ENCODE measurements around the gene PIGT.
"Not testable (repeated sequence)": the region's sequence is repeated elsewhere in the genome, so short reads cannot be mapped to it uniquely, and the experiment has no call there.

Gene PIGT

GRCh38 chr20:45452238-45452637 lies 36.3 kb downstream of the PIGT start:
- no peak overlapping the region for H3K4me3 ChIP-seq (ENCODE audit: low read length)
- no peak for DNase-seq (ENCODE audit: low read depth, low spot score)

DNA sequence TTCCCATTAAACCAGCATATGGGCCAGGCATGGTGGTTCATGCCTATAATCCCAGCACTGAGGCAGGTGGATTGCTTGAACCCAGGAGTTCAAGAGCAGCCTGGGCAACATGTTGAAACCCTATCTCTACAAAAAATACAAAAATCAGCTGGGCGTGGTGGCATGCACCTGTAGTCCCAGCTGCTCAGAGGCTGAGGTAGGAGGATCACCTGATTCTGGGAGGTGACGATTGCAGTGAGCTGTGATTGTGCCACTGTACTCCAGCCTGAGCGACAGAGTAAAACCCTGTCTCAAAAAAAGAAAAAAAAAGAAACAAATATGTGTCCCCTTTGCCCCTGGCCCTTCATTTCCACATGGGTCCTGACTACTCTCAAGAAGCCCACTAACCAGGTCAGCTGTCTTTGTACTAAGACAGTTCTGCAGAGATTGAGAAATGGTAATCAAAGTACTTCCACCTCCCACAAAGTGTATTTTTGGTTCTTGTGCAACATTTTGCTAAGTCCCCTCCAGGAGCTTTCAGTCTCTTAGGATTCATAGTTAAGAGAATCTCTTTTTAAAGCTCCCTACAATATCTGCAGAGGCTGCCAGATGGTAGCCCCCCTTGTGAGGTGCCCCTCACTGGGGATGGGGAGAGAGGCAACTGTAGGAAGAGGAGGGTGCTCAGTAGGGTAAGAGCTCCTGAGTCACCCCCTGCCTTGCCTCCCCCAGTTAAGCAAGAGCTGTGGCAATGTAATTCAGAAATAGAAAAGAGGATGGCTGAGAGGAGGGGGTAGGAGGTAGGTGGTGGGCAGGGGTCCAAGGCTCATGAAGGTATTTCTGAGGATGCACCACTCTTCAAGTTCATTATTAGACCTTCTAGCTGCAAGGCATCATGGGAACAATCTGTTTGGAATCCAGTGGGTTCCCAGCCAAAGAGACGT lies 37.1 kb downstream of the PIGT start:
- no peak for DNase-seq (ENCODE audit: low read depth, low spot score)
- H3K4me3 ChIP-seq (ENCODE audit: low read length) = no peak overlapping the region

DNA sequence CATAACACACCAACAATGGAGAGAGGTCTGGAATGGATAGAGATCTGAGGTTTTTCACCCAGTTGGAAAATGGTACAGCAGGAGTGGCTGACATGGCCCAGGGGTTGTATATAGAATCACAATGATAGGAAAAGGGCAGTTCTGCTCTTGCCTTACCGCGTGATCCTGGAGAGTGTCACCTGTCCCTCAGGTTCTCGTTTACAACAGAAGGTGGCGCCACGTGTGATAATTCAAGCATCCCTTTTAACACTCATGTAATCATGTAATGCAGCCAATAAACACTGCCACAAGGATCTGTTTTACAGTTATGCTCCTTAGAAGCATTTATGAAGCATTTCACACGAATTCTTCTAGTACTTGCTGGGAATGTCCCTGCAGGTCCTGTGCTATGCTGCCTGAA lies 40.7 kb downstream of the PIGT start:
- H3K4me3 ChIP-seq (ENCODE audit: low read length) = no peak overlapping the region
- DNase-seq (ENCODE audit: low read depth, low spot score) = no peak

DNA sequence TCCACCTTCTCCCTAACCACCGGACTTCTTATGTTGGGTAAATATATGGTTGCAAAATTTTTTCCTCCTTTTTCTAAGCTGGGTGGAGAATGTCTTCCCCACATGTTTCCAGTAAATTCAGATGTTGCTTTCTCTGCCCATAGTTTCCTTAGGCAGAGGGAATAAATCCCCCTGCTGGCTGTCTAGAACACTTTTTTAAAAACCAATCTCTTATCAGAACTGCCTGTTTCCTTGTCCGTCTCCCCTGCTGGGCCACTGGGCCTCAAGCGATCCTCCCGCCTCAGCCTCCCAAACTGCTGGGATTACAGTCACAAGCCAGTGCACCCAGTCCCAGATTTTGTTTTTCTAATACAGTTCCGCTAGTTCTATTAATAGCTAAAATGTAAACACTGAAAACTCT lies 43.7 kb downstream of the PIGT start:
- H3K4me3 ChIP-seq (ENCODE audit: low read length) = no peak overlapping the region
- DNase-seq (ENCODE audit: low read depth, low spot score) = no peak

- H3K4me3 ChIP-seq (ENCODE audit: low read length) = no peak overlapping the region
- DNase-seq (ENCODE audit: low read depth, low spot score) = no peak
Measured at GRCh38 chr20:45461225-45461624, 45.3 kb downstream of the PIGT start.

- H3K4me3 ChIP-seq (ENCODE audit: low read length) = no peak overlapping the region
- DNase-seq (ENCODE audit: low read depth, low spot score) = no peak
Measured at GRCh38 chr20:45462711-45463509, 47.0 kb downstream of the PIGT start.

DNA sequence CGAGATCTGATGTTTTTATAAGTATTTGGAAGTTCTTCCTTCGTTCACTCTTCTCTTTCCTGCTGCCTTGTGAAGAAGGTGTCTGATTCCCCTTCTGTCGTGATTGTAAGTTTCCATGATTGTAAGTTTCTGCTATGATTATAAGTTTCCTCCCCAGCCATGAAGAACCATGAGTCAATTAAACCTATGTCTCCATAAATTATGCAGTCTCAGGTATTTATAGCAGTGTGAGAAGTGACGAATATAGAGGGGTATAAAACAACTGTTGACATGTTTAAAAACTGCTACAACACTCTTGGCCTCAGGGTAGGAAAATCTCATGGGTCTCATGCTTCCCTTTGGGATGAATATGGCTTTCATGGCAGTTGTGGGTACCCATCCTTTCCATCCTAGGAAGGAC lies 47.8 kb downstream of the PIGT start:
- no peak overlapping the region for H3K4me3 ChIP-seq (ENCODE audit: low read length)
- no peak for DNase-seq (ENCODE audit: low read depth, low spot score)

DNA sequence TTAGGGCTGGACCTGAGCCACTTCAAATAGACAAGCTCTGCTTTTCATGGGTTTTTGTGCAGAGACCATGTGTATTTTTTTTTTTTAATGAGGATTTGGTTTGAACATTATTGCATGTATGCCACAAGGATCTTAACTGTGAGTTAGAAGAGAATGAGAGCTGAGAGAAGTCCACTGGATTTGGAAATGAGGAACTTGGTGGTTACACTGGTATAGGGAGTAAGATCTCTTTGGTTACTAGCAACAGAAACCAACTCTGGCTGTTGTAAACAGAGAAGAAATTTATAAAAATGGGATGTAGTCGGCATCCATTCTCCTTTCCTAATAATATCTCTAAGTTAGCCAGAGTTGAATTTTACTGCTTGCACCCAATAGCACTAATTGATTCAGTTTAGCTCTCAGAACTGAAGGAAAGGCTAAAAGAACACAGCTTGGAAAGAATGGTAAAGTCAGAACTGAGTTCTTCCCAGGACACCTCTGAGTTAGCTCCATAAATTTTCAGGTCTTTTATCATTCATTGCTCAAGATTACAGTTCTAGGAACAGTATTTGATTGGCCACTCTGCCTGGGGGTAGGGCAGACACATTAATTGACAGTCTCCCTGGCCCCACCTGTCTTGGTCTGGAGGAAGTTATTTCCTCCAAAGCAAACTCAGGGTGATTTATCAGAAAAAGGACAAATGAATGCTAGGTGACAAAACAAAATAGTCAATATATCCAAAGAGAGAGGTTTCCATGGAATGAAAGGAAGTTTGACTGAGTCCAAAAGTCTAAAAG lies 49.7 kb downstream of the PIGT start:
- DNase-seq (ENCODE audit: low read depth, low spot score) = no peak

GRCh38 chr20:45467172-45467571 lies 51.2 kb downstream of the PIGT start:
- no peak overlapping the region for H3K4me3 ChIP-seq (ENCODE audit: low read length)
- DNase-seq (ENCODE audit: low read depth, low spot score) = no peak

More for the DNA sequence above, 49.7 kb downstream of the PIGT start:
- H3K4me3 ChIP-seq (ENCODE audit: low read length) = no peak overlapping the region

GRCh38 chr20:45467861-45468260 lies 51.9 kb downstream of the PIGT start:
- no peak overlapping the region for H3K4me3 ChIP-seq (ENCODE audit: low read length)
- no peak for DNase-seq (ENCODE audit: low read depth, low spot score)

GRCh38 chr20:45469336-45470261 lies 53.7 kb downstream of the PIGT start, which contains the start of gene WFDC2:
Gene WFDC2, plus strand, starts transcription at chr20:45469753. Its CDS starts 29 bp downstream, at chr20:45469782.
- no peak for DNase-seq (ENCODE audit: low read depth, low spot score)
- H3K4me3 ChIP-seq (ENCODE audit: low read length) = no peak within 1 kb of the TSS

GRCh38 chr20:45470262-45470931 lies 54.5 kb downstream of the PIGT start:
- DNase-seq (ENCODE audit: low read depth, low spot score) = no peak
- H3K4me3 ChIP-seq (ENCODE audit: low read length) = no peak overlapping the region

DNA sequence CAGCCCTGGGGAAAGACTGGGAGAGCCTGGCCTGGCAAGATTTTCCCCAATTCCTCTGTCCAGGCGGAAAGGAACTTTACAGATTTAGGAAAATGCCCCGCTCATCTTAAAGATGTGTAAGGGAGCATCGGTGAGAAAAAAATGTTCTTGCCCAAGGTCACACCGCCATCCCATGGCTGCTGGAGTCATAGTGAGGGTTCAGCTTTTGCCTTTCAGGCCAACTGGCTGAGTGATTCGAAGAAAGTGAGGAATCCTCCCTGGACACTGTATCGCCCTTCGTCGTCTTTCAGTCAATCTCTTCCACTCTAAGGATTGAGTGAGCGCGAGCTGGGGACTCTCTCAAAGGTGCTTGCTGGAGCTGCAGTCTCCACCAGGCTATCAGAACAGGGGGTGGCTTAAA lies 55.0 kb downstream of the PIGT start:
- DNase-seq (ENCODE audit: low read depth, low spot score) = no peak
- H3K4me3 ChIP-seq (ENCODE audit: low read length) = no peak overlapping the region

- H3K4me3 ChIP-seq (ENCODE audit: low read length); DNase-seq (ENCODE audit: low read depth, low spot score): not testable (repeated sequence)
Measured at GRCh38 chr20:45472286-45472685, 56.3 kb downstream of the PIGT start.
